Adipocyte (in vitro differentiated cells): ENCODE measurements around the gene PRPS1.
A peak's percentile ranks its signal among the peaks of the same experiment; 100 is the strongest.

Experiments
- DNase-seq: peaks from one replicate; pipeline ENCODE4 v3.0.0-alpha.2; 2015; ENCODE audit warnings: low read depth
- H3K27me3 ChIP-seq: replicated peaks from 2 replicates; pipeline ENCODE4 v1.7.0; 2013; ENCODE audit warnings: mild to moderate bottlenecking, low read length, moderate library complexity; ENCODE audit not compliant: control insufficient read depth, insufficient read depth
- H3K36me3 ChIP-seq: 2 replicates; pipeline ENCODE4 v1.7.0; 2013; ENCODE audit warnings: low read length, mild to moderate bottlenecking, moderate library complexity; ENCODE audit not compliant: control insufficient read depth, insufficient read depth, severe bottlenecking
- H3K4me1 ChIP-seq: 2 replicates; pipeline ENCODE4 v1.7.0; 2013; ENCODE audit warnings: mild to moderate bottlenecking, low read length, moderate library complexity; ENCODE audit not compliant: control insufficient read depth, insufficient read depth
- H3K4me3 ChIP-seq: 2 replicates; pipeline ENCODE4 v1.7.0; 2013; ENCODE audit warnings: mild to moderate bottlenecking, low read length, moderate library complexity
- H3K9ac ChIP-seq: 2 replicates; pipeline ENCODE4 v1.7.0; 2013; ENCODE audit warnings: mild to moderate bottlenecking, low read length, moderate library complexity
- H3K9me3 ChIP-seq: 2 replicates; pipeline ENCODE4 v1.7.0; 2013; ENCODE audit warnings: mild to moderate bottlenecking, low read length, moderate library complexity; ENCODE audit not compliant: control insufficient read depth

Gene PRPS1

DNA sequence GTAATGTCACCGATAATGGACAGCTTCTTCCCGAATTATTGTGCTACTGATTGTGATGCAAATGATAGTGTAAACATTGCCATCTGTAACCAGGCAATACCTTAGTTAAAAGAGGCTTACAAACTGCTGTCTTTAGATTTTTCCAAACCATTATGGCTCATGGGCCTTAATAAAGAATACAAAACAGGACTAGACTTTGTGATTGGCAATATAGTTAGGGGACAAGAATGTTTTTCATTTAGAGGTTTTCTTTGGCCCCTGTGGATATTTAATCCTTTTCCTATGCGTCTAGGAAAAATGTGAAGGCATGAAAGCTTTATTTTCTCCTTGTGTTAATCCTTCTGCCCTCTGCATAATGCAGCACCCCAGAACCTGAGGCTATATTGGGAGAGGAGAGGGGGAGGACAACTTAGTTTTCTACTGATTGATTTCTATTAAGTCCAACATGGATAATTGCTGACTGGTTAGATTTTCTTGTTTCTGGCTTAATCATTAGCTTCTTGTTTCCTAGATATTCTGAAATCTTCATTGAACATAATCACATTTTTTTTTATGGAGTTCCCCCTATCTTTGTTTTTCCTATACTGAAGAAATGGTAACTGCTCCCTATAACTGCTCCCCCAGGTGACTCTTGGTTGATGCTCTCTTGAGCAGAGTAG lies 1.9 kb downstream of the PRPS1 start:
- Histone ChIP-seq H3K4me3 (peak overlapping the region; percentile 87), H3K36me3 (no peaks in the 10 kb centered on the region), H3K9ac (peak overlapping the region; percentile 87)

GRCh38 chrX:107632346-107632745 lies 4.0 kb downstream of the PRPS1 start:
- H3K9ac ChIP-seq = no peak overlapping the region
- H3K27me3 ChIP-seq = peaks cover 3% of the 10 kb centered on the region
- peak; percentile 16 for DNase-seq
- H3K36me3 ChIP-seq = no peaks in the 10 kb centered on the region
- H3K9me3 ChIP-seq = no peaks in the 10 kb centered on the region
- peaks cover 6% of the 10 kb centered on the region for H3K4me1 ChIP-seq
- H3K4me3 ChIP-seq = peak overlapping the region; percentile 14

More for the DNA sequence above, 1.9 kb downstream of the PRPS1 start:
- DNase-seq = no peak
- H3K9me3 ChIP-seq = no peaks in the 10 kb centered on the region
- peaks cover 6% of the 10 kb centered on the region for H3K4me1 ChIP-seq
- H3K27me3 ChIP-seq = no peaks in the 10 kb centered on the region

DNA sequence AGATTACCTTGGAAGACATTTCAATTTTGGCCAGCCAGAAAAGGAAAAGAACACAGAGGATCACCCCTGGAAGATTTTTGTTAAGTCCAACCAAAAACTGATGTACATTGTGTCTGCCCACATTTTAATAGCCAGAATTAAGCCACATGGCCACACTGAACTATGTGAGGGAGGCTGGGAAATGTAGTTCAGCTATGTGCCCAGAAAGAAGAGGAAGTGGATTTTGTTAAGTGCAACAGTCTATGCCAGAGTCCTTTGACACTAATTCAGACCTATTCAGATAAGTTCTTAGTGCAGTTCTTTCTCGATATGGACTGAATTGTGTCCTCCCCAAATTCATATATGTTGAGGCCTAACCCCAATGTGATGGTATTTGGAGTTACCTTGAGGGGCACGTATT lies 18.4 kb downstream of the PRPS1 start:
- peaks cover 5% of the 10 kb centered on the region for H3K27me3 ChIP-seq
- H3K4me1 ChIP-seq = no peaks in the 10 kb centered on the region
- no peak overlapping the region for H3K4me3 ChIP-seq
- peaks cover 61% of the 10 kb centered on the region for H3K36me3 ChIP-seq
- no peaks in the 10 kb centered on the region for H3K9me3 ChIP-seq
- DNase-seq = no peak
- H3K9ac ChIP-seq = no peak overlapping the region

DNA sequence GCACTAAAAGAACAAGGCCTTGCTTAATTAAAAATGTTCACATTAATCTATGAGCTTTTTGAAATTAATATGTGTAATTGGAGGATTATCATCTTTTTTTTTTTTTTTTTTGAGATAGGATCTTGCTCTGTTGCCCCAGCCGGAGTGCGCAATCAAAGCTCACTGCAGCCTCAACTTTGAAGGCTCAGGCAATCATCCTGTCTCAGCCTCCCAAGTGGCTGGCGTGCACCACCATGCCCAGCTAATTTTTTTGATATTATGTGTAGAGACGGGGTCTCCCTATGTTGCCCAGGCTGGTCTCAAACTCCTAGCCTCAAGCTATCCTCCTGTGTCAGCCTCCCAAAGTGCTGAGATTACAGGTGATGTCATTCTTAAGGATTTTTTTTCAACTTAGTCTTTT lies 20.0 kb downstream of the PRPS1 start:
- no peak for DNase-seq
- H3K27me3 ChIP-seq = peaks cover 6% of the 10 kb centered on the region
- no peaks in the 10 kb centered on the region for H3K9me3 ChIP-seq
- H3K4me1 ChIP-seq = no peaks in the 10 kb centered on the region
- H3K9ac ChIP-seq = no peak overlapping the region
- H3K36me3 ChIP-seq = peaks cover 45% of the 10 kb centered on the region
- H3K4me3 ChIP-seq = no peak overlapping the region

- no peak overlapping the region for H3K4me3 ChIP-seq
Observed at GRCh38 chrX:107654566-107654871, 26.2 kb downstream of the PRPS1 start.

GRCh38 chrX:107654872-107655761 lies 26.8 kb downstream of the PRPS1 start:
- H3K9ac ChIP-seq = peak overlapping the region; percentile 28
- H3K4me3 ChIP-seq = peak overlapping the region; percentile 42
- H3K4me1 ChIP-seq = peaks cover 11% of the 10 kb centered on the region
- no peaks in the 10 kb centered on the region for H3K9me3 ChIP-seq
- DNase-seq = peak; percentile 76
- H3K36me3 ChIP-seq = peaks cover 5% of the 10 kb centered on the region
- H3K27me3 ChIP-seq = peaks cover 17% of the 10 kb centered on the region

More at GRCh38 chrX:107654566-107654871, 26.2 kb downstream of the PRPS1 start:
- no peak for DNase-seq
- Histone ChIP-seq H3K36me3 (peaks cover 11% of the 10 kb centered on the region), H3K27me3 (peaks cover 22% of the 10 kb centered on the region), H3K9ac (no peak overlapping the region), H3K4me1 (peaks cover 11% of the 10 kb centered on the region), H3K9me3 (no peaks in the 10 kb centered on the region)

DNA sequence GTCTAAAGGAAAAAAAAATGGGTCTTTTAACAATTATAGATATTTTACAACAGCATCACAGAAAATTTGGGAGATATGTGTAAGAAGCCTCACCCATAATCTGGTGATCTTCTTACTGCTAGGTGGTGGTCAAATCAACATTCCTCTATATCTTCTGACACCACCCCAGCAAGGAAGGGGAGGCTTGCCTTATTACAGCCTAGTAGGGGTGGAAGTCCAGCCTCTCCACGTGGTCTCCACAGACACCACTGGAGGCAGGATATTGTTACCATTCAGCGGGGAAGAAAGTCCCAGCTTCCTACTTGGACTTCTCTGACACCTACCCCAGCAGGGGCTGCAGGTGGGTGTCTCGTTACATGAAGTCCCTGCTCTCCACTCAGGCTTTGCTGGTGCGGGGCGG lies 28.7 kb downstream of the PRPS1 start:
- no peaks in the 10 kb centered on the region for H3K36me3 ChIP-seq
- H3K27me3 ChIP-seq = peaks cover 17% of the 10 kb centered on the region
- H3K9me3 ChIP-seq = no peaks in the 10 kb centered on the region
- H3K9ac ChIP-seq = no peak overlapping the region
- H3K4me1 ChIP-seq = peaks cover 11% of the 10 kb centered on the region
- DNase-seq = no peak
- H3K4me3 ChIP-seq = no peak overlapping the region

GRCh38 chrX:107658660-107659059 lies 30.4 kb downstream of the PRPS1 start:
- Histone ChIP-seq H3K9ac (no peak overlapping the region), H3K27me3 (peaks cover 13% of the 10 kb centered on the region), H3K4me3 (no peak overlapping the region), H3K4me1 (peaks cover 11% of the 10 kb centered on the region), H3K36me3 (no peaks in the 10 kb centered on the region), H3K9me3 (no peaks in the 10 kb centered on the region)
- no peak for DNase-seq

- Histone ChIP-seq H3K4me3 (no peak overlapping the region), H3K9me3 (no peaks in the 10 kb centered on the region), H3K9ac (no peak overlapping the region), H3K27me3 (peaks cover 13% of the 10 kb centered on the region), H3K4me1 (peaks cover 11% of the 10 kb centered on the region), H3K36me3 (no peaks in the 10 kb centered on the region)
- DNase-seq = no peak
Observed at GRCh38 chrX:107659286-107659685, 31.0 kb downstream of the PRPS1 start.

GRCh38 chrX:107659768-107660167 lies 31.5 kb downstream of the PRPS1 start:
- Histone ChIP-seq H3K36me3 (no peaks in the 10 kb centered on the region), H3K4me1 (peaks cover 6% of the 10 kb centered on the region), H3K9me3 (no peaks in the 10 kb centered on the region), H3K4me3 (no peak overlapping the region), H3K9ac (no peak overlapping the region), H3K27me3 (peaks cover 9% of the 10 kb centered on the region)
- peak; percentile 82 for DNase-seq

GRCh38 chrX:107662145-107662544 lies 33.8 kb downstream of the PRPS1 start:
- Histone ChIP-seq H3K36me3 (no peaks in the 10 kb centered on the region), H3K4me1 (no peaks in the 10 kb centered on the region), H3K9me3 (no peaks in the 10 kb centered on the region), H3K9ac (no peak overlapping the region), H3K4me3 (no peak overlapping the region), H3K27me3 (peaks cover 8% of the 10 kb centered on the region)
- DNase-seq = no peak
